Peyer's patch (tissue), 4 donors: Measurements from ENCODE around the gene PPP2R5C. TPM values are rescaled to one million over a fixed set of nuclear protein-coding genes. Genes with fewer than 3 reads are reported as not detected.

ENCODE experiments used
- DNase-seq, 3 donors: peaks; one replicate each; pipeline ENCODE4 v3.0.0-alpha.2; 2017 to 2019
- H3K27ac ChIP-seq, 4 donors: fragments of 200-600 bp; sonication (generic); one replicate each; pipeline ENCODE4 v1.5.1; 2016 to 2019
- H3K27me3 ChIP-seq, 2 donors: fragments of 200-600 bp; sonication (generic); one replicate each; pipeline ENCODE4 v1.5.1; 2019
- H3K36me3 ChIP-seq, 3 donors: fragments of 200-600 bp; sonication (generic); one replicate each; pipeline ENCODE4 v1.5.1; 2016 to 2019
- H3K4me1 ChIP-seq, 4 donors: fragments of 200-600 bp; sonication (generic); one replicate each; pipeline ENCODE4 v1.5.1; 2016 to 2019
- H3K4me3 ChIP-seq, 4 donors: fragments of 200-600 bp; sonication (generic); 1 replicate in 3 of 4; 2 replicates in 1 of 4; pipeline ENCODE4 v1.5.1; 2016 to 2019; ENCODE audit warnings: mild to moderate bottlenecking in 1 of 4
- H3K9me3 ChIP-seq, 4 donors: fragments of 200-600 bp; sonication (generic); one replicate each; pipeline ENCODE4 v1.5.1; 2016 to 2019; ENCODE audit warnings: mild to moderate bottlenecking in 1 of 4
- CTCF ChIP-seq, 6 experiments: fragments of 450-650 bp in 4 of 6; fragments of 200-600 bp in 2 of 6; sonication (generic) in 1 of 6; IDR thresholded peaks; one replicate each; pipeline ENCODE4 v1.5.1; 2017 to 2019; ENCODE audit warnings: antibody characterized with exemption in 6 of 6, mild to moderate bottlenecking in 3 of 6, moderate library complexity in 1 of 6
- POLR2A ChIP-seq, 2 donors: fragments of 450-650 bp; IDR thresholded peaks; one replicate each; pipeline ENCODE4 v1.5.1; 2017; ENCODE audit warnings: antibody characterized with exemption in 2 of 2, mild to moderate bottlenecking in 2 of 2, moderate library complexity in 2 of 2
- total RNA-seq, 4 donors: library from RNA; depleted of rRNA; stranded (reverse); fragments of >200 nt; gene quantifications; one replicate each; pipeline ENCODE4 v1.1.0, GENCODE V29; 2016

PPP2R5C gene
- total RNA-seq, 4 donors from 2014 or later, result 87.6 to 137 (median 91.9) TPM

- Histone ChIP-seq H3K27ac (no peak overlapping the region), H3K4me3 (no peak overlapping the region), H3K36me3 (peaks cover 0 to 85% (median 0%) of the 10 kb centered on the region in 3 donors), H3K9me3 (no peaks in the 10 kb centered on the region), H3K4me1 (no peaks in the 10 kb centered on the region), H3K27me3 (no peaks in the 10 kb centered on the region)
- no peak for TF ChIP-seq POLR2A (IDR thresholded peaks at IDR 0.05)
- no peak for TF ChIP-seq CTCF (IDR thresholded peaks at IDR 0.05)
- DNase-seq, result peak in 1 of 3 donors; percentile 6
Measured at GRCh38 chr14:101889366-101889765, 127.9 kb downstream of the PPP2R5C start.

DNA sequence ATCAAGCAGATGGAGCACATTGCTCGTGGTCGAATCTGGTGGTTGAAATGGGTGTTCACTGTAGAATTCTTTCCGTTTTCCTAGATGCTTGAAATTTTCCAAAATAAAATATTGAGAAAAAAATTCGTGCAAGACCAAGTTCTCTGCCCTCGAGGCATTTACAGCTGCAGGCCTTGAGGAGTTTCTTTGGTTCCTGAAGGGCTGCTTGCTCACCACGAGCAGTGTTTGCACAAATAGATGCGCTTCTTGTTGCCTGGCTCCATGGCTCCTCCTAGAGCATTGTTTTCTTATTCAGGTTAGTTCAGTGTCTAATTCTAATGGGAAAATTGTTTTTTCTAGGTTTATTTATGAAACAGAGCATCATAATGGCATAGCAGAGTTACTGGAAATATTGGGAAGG is 128.4 kb downstream of the PPP2R5C start:
- peak in 1 of 3 donors; percentile 10 for DNase-seq
- Histone ChIP-seq H3K9me3 (no peaks in the 10 kb centered on the region), H3K4me3 (no peak overlapping the region), H3K36me3 (peaks cover 0 to 85% (median 0%) of the 10 kb centered on the region in 3 donors), H3K27ac (no peak overlapping the region), H3K27me3 (no peaks in the 10 kb centered on the region), H3K4me1 (no peaks in the 10 kb centered on the region)
- TF ChIP-seq CTCF (IDR thresholded peaks at IDR 0.05) (no peak), POLR2A (IDR thresholded peaks at IDR 0.05) (no peak)

DNA sequence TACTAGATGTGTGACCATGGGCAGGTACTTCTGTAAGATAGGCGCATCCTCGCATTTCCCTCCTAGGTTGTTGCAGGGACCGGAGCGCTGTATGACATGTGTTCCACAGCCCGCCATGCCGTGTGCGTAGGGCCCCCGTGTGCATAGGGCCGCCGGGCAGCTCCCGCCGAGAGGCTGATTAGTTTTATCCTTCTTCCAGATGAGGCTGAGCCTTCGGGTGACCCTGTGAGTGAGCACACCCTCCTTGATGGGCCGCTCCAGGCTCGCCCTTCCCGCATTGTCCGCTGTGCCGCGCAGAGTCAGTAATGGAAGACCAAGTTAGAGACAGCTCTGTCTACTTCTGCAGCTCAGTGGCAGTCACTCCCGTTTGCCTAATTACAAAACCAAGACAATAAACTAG is 130.0 kb downstream of the PPP2R5C start:
- Histone ChIP-seq H3K36me3 (peaks cover 0 to 88% (median 0%) of the 10 kb centered on the region in 3 donors), H3K4me1 (no peaks in the 10 kb centered on the region), H3K9me3 (no peaks in the 10 kb centered on the region), H3K27ac (no peak overlapping the region), H3K4me3 (no peak overlapping the region), H3K27me3 (no peaks in the 10 kb centered on the region)
- DNase-seq, result peak in 1 of 3 donors; percentile 4
- TF ChIP-seq POLR2A (IDR thresholded peaks at IDR 0.05), result no peak
- TF ChIP-seq CTCF (IDR thresholded peaks at IDR 0.05), result no peak

GRCh38 chr14:101893759-101894158 is 132.2 kb downstream of the PPP2R5C start:
- Histone ChIP-seq H3K27me3 (no peaks in the 10 kb centered on the region), H3K27ac (no peak overlapping the region), H3K4me3 (no peak overlapping the region), H3K9me3 (no peaks in the 10 kb centered on the region), H3K36me3 (peaks cover 0 to 88% (median 0%) of the 10 kb centered on the region in 3 donors), H3K4me1 (no peaks in the 10 kb centered on the region)
- no peak for TF ChIP-seq CTCF (IDR thresholded peaks at IDR 0.05)
- TF ChIP-seq POLR2A (IDR thresholded peaks at IDR 0.05), result no peak
- DNase-seq, result peak in 1 of 3 donors; percentile 8

- Histone ChIP-seq H3K27ac (no peak overlapping the region), H3K4me3 (no peak overlapping the region), H3K4me1 (no peaks in the 10 kb centered on the region), H3K36me3 (peaks cover 0 to 88% (median 0%) of the 10 kb centered on the region in 3 donors), H3K27me3 (no peaks in the 10 kb centered on the region), H3K9me3 (no peaks in the 10 kb centered on the region)
- TF ChIP-seq CTCF (IDR thresholded peaks at IDR 0.05) (no peak), POLR2A (IDR thresholded peaks at IDR 0.05) (no peak)
- no peak for DNase-seq
Measured at GRCh38 chr14:101894365-101895081, 133.0 kb downstream of the PPP2R5C start.
